Left kidney (tissue), 2 donors: Measurements from ENCODE around the gene AP3S2. TPM values are rescaled to one million over a fixed set of nuclear protein-coding genes. Genes with fewer than 3 reads are reported as not detected.
A peak's percentile ranks its signal among the peaks of the same experiment; 100 is the strongest.
"Not testable (repeated sequence)": the region's sequence is repeated elsewhere in the genome, so short reads cannot be mapped to it uniquely, and the experiment has no call there.

Experiments
- DNase-seq: peaks from one replicate; pipeline ENCODE4 v3.0.0-alpha.2; 2013
- polyA plus RNA-seq: library from polyadenylated mRNA; unstranded; fragments of 120-200 nt; gene quantifications from one replicate; pipeline ENCODE4 v1.2.1, GENCODE V29; 2013; ENCODE audit not compliant: insufficient read length

Gene AP3S2
- polyA plus RNA-seq, 1 donor: 49.1 TPM

DNA sequence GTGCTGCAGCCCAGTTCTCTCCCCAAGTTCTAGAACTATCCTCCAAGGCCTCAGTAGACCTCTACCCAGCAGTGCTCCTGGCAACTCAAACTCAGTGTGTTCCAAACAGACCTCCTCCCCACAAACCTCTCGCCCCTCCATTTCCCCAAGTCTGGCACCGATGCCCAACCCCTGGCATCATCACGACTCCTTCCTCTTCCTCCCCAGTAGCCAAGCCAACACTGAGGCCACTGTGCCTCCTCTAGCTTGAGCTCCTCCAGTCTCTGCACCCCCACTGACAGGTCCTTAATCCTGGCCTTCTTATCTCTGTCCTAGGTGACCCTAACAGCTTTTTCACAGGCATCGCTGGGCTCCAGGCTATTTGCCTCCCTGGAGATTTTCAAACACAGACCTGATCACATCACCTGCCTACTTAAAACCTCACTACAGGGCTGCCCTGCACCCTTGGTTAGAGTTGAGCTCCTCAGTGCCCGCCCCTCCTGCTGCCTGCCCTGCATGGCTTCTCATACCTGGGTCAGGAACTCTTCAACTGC is 12.1 kb upstream of the AP3S2 start:
- DNase-seq: no peak

DNA sequence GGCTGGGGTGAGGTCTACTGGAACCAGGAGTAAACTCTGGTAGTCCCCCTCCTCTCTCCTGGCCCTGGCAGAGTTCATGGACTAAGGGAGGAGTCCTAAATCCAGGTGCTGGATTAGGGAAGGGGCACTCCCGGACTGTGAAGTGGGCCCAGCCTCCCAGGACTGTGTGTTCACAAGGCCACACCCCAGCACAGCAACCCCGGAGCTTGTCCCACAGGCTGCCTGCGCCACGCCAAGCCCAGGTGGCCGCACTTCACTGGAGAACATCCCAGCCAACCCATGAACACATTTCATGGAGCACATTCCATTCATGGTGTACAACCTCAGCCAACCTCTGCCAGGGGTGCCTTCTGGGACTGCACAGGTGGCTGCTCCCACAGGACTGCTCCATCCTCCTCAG is 10.7 kb upstream of the AP3S2 start:
- DNase-seq: no peak

DNA sequence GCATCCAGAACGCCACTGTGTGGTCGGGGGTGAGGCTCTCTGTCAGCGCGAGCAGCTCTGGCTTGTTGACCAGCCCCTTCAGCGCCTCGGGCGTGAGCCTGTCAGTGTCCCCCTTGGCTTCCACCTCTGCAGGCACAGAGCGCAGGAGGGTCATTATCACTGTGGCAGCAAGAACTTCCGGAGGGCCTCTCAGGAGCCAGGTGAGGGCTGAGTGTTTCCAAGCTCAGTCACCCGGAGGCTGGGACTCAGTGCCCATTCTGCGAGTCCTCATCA is 10.0 kb upstream of the AP3S2 start:
- no peak for DNase-seq

DNA sequence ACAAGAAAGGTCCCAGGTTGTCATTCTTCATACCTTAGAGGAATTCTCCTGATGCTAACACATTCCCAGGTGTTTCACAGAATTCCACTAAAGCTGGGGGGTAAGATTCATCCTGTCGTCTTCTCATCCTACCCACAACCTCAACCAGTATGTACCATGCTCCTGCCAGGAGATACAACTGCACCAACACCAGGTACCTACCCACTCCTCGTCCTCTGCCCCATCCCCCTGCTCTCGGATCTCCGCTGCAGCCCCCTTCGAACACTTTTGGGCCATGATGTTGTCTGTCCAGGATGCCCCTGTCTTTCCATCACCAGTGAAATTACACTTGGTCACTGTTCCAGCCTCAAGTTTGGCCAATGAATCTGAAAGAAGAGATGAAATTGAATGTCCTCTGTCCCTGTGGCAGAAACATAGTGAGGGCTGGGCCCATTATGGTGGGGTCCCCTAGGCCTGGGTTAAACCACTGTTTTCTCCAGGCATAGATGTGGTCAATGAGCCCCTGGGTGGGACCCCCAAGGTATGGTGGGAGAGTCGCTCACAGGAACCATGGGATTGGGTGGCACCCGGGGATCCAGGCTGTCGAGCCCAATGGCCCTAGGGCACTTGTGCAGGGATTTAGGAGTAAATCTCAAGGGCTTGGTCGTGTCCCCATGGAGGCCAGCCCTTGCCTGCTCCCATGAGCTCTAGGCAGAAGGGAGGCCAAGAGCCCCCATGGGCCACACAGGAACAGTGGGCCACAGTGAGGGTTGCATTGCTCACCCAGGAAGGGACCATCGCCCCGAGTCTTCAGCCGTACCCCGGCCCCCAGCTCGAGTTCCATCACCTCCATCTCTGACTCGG is 9.4 kb upstream of the AP3S2 start:
- no peak for DNase-seq

- DNase-seq: no peak
Observed at GRCh38 chr15:89900849-89901248, 7.1 kb upstream of the AP3S2 start.

DNA sequence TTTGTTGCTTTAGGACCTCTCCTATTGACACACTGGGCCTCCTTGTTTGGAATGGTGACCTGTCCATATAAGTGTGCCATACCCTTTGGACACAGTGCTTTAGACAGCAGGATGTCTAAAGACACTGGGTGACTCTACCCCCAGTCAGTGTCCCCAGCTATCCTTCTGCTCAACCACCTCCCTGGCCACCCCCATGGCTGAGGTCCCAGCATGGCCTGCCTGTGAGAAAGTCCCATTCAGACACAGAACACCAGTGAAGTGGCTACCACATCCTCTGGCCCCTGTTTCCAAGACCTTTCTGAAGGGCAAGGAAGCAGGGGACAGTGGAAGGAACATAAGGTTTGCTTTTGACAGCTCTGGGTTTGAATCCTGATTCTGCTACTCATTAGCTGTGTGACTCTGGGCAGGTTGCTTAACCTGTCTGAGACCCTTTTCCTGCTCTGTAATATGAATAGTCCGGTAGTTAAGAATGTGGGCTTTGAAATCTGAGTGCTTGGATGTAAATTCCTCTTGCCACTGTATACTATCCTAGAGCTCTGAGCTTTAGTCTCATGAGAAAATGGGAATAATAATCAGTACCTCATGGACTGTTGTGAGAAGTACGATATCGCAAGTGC is 6.3 kb upstream of the AP3S2 start:
- no peak for DNase-seq

DNA sequence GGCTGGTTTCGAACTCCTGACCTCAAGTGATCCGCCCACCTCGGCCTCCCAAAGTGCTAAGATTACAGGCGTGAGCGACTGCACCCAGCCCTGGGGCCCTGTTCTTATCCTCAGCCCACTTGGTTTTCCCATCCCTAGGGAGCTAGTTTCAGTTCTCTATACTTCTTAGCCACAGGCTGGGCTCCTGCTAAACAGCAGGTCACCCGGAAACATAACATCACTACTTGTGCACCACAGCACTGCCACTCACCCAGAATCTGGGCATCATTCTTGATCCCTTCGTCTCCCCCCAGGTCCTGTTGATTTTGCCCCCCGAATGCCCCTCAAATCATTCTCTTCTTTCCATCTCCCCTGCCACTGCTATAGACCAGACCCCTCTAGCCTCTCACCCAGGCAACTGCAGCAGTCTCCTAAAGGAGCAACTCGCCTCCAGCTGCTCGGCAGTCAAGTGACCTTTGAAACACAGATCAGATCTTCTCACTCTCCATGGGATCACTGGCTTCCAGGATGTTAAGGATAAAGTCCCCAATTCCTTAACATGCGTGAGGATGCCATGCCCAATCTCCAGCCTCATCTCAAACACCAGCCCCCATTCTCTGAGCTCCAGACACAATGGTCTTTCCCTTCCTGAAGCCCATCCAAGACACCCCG is 5.6 kb upstream of the AP3S2 start:
- no peak for DNase-seq

GRCh38 chr15:89898614-89899294 is 5.0 kb upstream of the AP3S2 start:
- peak; percentile 36 for DNase-seq

GRCh38 chr15:89898146-89898545 is 4.4 kb upstream of the AP3S2 start:
- no peak for DNase-seq

DNA sequence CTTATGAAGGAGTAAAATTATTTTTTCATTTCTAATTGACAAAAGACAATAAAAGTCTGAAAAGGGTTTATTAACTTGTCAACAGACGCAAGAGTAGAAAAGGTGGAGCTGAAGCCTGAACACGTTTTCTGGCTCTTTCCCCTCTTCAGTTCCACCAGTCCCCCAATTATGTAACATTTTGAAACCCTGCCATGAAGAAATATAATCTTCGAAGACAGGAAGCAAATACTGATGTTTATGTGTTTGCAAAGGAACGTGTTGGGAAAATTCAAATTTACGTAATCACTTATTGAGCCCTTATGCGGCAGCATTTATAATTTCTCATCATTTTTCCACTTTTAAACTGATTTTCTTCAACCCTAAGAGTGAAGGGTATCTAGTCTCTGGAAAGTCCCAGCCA is 767 bp downstream of the AP3S2 start:
- no peak for DNase-seq

GRCh38 chr15:89888214-89888804 is 5.5 kb downstream of the AP3S2 start:
- DNase-seq: no peak

DNA sequence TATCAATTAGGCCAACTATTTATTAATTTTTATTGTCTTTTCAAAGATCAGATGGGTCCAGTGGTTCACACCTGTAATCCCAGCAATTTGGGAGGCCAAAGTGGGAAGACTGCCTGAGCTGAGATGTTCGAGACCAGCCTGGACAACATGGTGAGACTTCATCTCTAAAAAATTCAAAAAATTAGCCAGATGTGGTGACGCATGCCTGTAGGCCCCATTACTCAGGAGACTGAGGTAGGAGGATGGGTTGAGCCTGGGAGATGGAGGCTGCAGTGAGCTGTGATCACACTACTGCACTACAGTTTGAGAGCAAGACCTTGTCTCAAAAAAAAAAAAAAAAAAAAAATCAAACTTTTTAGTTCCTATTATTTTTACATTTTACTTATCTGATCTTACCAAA is 8.2 kb downstream of the AP3S2 start:
- DNase-seq: no peak

DNA sequence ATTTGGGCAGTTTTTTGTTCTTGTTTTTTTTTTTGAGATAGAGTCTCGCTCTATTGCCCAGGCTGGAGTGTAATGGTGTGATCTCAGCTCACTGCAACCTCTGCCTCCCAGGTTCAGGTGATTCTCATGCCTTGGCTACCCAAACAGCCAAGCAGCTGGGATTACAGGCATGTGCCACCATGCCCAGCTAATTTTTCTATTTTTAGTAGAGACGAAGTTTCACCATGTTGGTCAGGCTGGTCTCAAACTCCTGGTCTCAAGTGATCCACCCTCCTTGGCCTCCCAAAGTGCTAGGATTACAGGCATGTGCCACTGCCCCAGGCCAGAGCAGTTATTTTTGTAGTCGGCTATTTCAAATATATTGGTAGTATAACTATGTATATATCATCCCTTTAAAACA is 8.6 kb downstream of the AP3S2 start:
- not testable (repeated sequence) for DNase-seq

DNA sequence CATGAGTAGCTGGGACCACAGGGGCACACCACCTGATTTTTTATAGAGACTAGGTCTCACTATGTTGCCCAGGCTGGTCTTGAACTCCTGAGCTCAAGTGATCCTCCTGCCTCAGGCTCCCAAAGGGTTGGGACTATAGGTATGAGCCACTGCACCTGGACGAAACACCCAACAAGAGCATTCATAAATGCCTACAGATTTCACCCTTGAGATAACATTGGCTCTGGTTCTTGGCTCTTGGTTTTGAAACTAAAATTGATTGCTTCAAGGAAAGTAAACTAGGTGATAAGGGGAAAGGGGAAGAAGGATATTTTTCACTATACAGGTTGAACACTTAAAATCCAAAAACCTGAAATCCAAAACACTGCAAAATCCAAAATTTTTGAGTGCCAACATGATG is 10.3 kb downstream of the AP3S2 start:
- DNase-seq: no peak

DNA sequence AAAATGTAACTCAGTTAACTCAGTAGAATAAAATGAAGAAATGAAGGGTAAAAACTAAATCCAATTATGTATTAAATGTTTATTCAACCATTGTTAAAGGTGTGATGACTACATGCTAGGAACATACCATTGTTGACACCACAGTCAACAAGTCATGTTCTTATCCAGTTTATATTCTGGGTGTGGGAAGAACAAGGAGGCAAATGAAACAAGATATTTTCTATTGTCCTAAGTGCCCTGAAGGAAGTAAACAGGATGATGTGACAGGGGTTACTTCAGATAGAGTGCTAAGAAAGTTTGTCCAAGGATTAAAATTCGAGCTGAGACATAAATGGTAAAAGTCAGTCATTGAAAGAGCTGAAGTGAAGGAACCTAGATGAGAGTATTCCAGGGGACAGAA is 13.1 kb downstream of the AP3S2 start:
- no peak for DNase-seq

DNA sequence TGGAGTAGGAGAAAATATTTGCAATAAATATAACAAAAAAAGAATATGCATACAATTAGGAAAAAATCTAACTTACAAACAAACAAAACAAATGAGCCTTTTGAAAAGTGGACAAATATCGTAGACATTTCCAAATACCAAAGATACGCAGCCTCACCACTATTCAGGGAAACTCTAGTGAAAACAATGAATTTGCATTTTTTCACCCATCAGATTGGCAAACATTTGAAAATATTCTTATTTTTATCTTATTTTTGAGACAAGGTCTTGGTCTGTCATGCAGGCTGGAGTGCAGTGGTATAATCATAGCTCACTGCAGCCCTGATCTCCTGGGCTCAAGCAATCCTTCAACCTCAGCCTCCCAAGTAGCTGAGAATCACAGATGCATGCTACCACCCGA is 15.5 kb downstream of the AP3S2 start:
- DNase-seq: no peak

DNA sequence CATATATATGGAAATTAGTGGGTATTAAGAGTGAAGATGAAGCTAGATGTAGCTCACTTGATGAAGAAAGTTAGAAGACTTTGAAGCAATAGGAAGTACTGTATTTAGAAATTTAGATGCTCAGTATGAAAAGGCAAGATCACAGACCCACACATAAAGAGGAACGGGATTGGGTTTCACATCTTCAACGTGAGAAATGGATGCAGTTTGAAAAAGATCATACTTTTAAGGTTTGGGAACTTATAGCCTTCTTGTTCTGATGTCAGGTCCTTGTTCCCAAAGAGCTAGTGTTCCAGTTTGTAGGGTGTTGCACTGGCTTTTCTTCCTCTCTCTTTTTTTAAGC is 16.7 kb downstream of the AP3S2 start:
- no peak for DNase-seq

GRCh38 chr15:89876396-89877082 is 17.3 kb downstream of the AP3S2 start:
- no peak for DNase-seq

- no peak for DNase-seq
Observed at GRCh38 chr15:89875741-89876140, 18.1 kb downstream of the AP3S2 start.

GRCh38 chr15:89874926-89875564 is 18.7 kb downstream of the AP3S2 start:
- DNase-seq: peak; percentile 65

GRCh38 chr15:89870688-89871288 is 23.0 kb downstream of the AP3S2 start:
- DNase-seq: no peak
